Neural progenitor cell (in vitro differentiated cells): Measurements from ENCODE around the gene ORAI2. TPM values are rescaled to one million over a fixed set of nuclear protein-coding genes. Genes with fewer than 3 reads are reported as not detected.

Source experiments
- DNase-seq: peaks from one replicate; pipeline ENCODE4 v3.0.0-alpha.2; 2016; ENCODE audit warnings: low spot score
- H2AFZ ChIP-seq: fragments of 200-600 bp; sonication (generic); replicated peaks from 2 replicates; pipeline ENCODE4 v1.6.1; 2016; ENCODE audit warnings: antibody characterized with exemption
- H3F3A ChIP-seq: fragments of 200-600 bp; sonication (generic); 2 replicates; pipeline ENCODE4 v1.6.1; 2016; ENCODE audit warnings: antibody characterized with exemption, low read depth
- H3K27ac ChIP-seq: fragments of 200-600 bp; sonication (generic); 2 replicates; pipeline ENCODE4 v1.5.1; 2016; ENCODE audit warnings: mild to moderate bottlenecking
- H3K27me3 ChIP-seq: fragments of 200-600 bp; sonication (generic); 2 replicates; pipeline ENCODE4 v1.6.1; 2016; ENCODE audit warnings: mild to moderate bottlenecking, moderate library complexity
- H3K36me3 ChIP-seq: fragments of 200-600 bp; sonication (generic); 2 replicates; pipeline ENCODE4 v1.5.1; 2016
- H3K4me1 ChIP-seq: fragments of 200-600 bp; sonication (generic); 2 replicates; pipeline ENCODE4 v1.6.1; 2016; ENCODE audit warnings: mixed run types
- H3K4me2 ChIP-seq: fragments of 200-600 bp; sonication (generic); 2 replicates; pipeline ENCODE4 v1.6.1; 2016
- H3K4me3 ChIP-seq: fragments of 200-600 bp; sonication (generic); 2 replicates; pipeline ENCODE4 v1.5.1; 2016
- H3K79me2 ChIP-seq: fragments of 200-600 bp; sonication (generic); 2 replicates; pipeline ENCODE4 v1.6.1; 2016; ENCODE audit warnings: low read depth
- H3K9ac ChIP-seq: fragments of 200-600 bp; sonication (generic); 2 replicates; pipeline ENCODE4 v1.6.1; 2016
- H3K9me3 ChIP-seq: fragments of 200-600 bp; sonication (generic); 2 replicates; pipeline ENCODE4 v1.5.1; 2016; ENCODE audit warnings: low read depth
- H4K20me1 ChIP-seq: fragments of 200-600 bp; sonication (generic); 2 replicates; pipeline ENCODE4 v1.6.1; 2016; ENCODE audit warnings: low read depth
- H3K27ac Mint-ChIP-seq: 3 replicates; pipeline ENCODE4 v1.8.0; 2021; ENCODE audit warnings: mixed read lengths
- H3K27me3 Mint-ChIP-seq: 2 replicates; pipeline ENCODE4 v1.8.0; 2022; ENCODE audit warnings: low read depth, mild to moderate bottlenecking, inconsistent platforms, moderate library complexity, mixed read lengths; ENCODE audit not compliant: insufficient read depth
- H3K36me3 Mint-ChIP-seq: 3 replicates; pipeline ENCODE4 v1.8.0; 2021; ENCODE audit warnings: mixed read lengths
- H3K4me1 Mint-ChIP-seq: 3 replicates; pipeline ENCODE4 v1.8.0; 2021; ENCODE audit warnings: mixed read lengths
- H3K4me3 Mint-ChIP-seq: 3 replicates; pipeline ENCODE4 v1.8.0; 2021; ENCODE audit warnings: mild to moderate bottlenecking, moderate library complexity, mixed read lengths
- H3K9me3 Mint-ChIP-seq: 3 replicates; pipeline ENCODE4 v1.8.0; 2020; ENCODE audit warnings: mixed read lengths
- CTCF ChIP-seq: fragments of 200-600 bp; sonication (generic); IDR thresholded peaks from 2 replicates; pipeline ENCODE4 v1.5.1; 2017; ENCODE audit warnings: antibody characterized with exemption, mild to moderate bottlenecking
- EZH2 ChIP-seq: fragments of 200-600 bp; sonication (generic); IDR thresholded peaks from 2 replicates; pipeline ENCODE4 v1.6.1; 2017; ENCODE audit warnings: antibody characterized with exemption, mild to moderate bottlenecking, moderate library complexity
- EZH2phosphoT487 ChIP-seq: fragments of 200-600 bp; sonication (generic); IDR thresholded peaks from 2 replicates; pipeline ENCODE4 v1.6.1; 2017; ENCODE audit warnings: antibody characterized with exemption
- total RNA-seq: library from RNA; depleted of rRNA; stranded (reverse); fragments of >200 nt; gene quantifications from 2 replicates; pipeline ENCODE4 v1.2.3, GENCODE V29; 2015; ENCODE audit warnings: low replicate concordance

ORAI2 gene
- total RNA-seq, 1 donor from 2014 or later = 15.7 TPM

GRCh38 chr7:102466097-102466496 is 32.7 kb downstream of the ORAI2 start:
- Mint-ChIP-seq H3K27me3 (peaks cover 6% of the 10 kb centered on the region), H3K4me3 (peak overlapping the region; percentile 96), H3K4me1 (peaks cover 17% of the 10 kb centered on the region), H3K27ac (no peak overlapping the region), H3K36me3 (peaks cover 4% of the 10 kb centered on the region), H3K9me3 (no peaks in the 10 kb centered on the region)
- Histone ChIP-seq H3K4me2 (peak overlapping the region; percentile 99), H3K27ac (no peak overlapping the region), H3K36me3 (no peaks in the 10 kb centered on the region), H3K9ac (no peak overlapping the region), H3K27me3 (no peaks in the 10 kb centered on the region), H3K4me1 (no peaks in the 10 kb centered on the region), H3K4me3 (peak overlapping the region; percentile 99), H3F3A (no peaks in the 10 kb centered on the region), H4K20me1 (peaks cover 5% of the 10 kb centered on the region), H3K79me2 (peaks cover 23% of the 10 kb centered on the region), H3K9me3 (no peaks in the 10 kb centered on the region), H2AFZ (no peak overlapping the region)
- no peak for TF ChIP-seq EZH2
- no peak for TF ChIP-seq EZH2phosphoT487
- TF ChIP-seq CTCF = no peak
- DNase-seq = no peak

DNA sequence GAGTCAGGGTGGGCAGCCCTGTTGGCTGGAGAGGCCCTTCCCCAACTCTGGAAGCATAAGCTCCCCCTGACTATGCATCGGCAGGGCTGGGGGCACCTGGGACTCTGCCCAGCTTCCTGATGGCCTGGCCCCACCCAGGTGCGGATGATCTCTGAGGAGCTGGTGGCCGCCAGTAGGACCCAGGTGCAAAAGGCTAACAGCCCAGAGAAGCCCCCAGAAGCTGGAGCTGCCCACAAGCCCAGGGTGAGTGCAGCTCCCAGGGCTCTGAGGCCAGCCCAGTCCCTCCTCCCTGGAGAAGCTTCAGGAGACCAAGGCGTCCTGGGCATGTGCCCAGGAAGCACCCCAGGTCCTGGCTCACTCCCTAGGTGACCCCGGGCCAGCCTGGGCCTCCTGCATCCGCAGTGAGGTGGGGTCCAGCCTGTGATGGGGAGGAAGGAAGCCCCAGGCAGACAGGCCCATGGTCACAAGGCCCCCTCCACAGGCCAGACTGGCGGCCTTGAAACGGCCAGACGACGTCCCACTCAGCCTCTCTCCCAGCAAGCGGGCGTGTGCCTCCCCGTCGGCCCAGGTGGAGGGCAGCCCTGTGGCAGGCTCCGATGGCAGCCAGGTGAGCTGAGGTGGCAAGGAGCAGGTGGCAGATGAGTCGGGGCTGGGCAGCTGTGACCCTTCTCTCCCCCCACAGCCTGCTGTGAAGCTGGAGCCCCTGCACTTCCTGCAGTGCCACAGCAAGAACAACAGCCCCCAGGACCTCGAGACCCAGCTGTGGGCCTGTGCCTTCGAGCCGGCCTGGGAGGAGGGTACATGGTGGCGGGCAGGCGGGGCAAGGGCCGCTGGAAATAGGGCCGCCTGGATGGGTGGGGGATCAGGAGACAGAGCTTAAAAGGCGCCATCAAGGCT is 34.5 kb downstream of the ORAI2 start:
- Mint-ChIP-seq H3K27me3 (no peaks in the 10 kb centered on the region), H3K27ac (no peak overlapping the region)

GRCh38 chr7:102468478-102469350 is 35.3 kb downstream of the ORAI2 start:
- H3K4me2 ChIP-seq = no peak overlapping the region
- Mint-ChIP-seq H3K4me1 (peaks cover 18% of the 10 kb centered on the region), H3K4me3 (no peak overlapping the region), H3K27me3 (no peaks in the 10 kb centered on the region), H3K36me3 (peaks cover 8% of the 10 kb centered on the region), H3K9me3 (no peaks in the 10 kb centered on the region), H3K27ac (no peak overlapping the region)
- no peaks in the 10 kb centered on the region for H3K4me1 ChIP-seq
- H3K79me2 ChIP-seq = peaks cover 8% of the 10 kb centered on the region
- no peaks in the 10 kb centered on the region for H3K36me3 ChIP-seq
- no peaks in the 10 kb centered on the region for H3K9me3 ChIP-seq
- no peak overlapping the region for H3K9ac ChIP-seq
- TF ChIP-seq EZH2 (no peak), CTCF (no peak), EZH2phosphoT487 (no peak)
- H3K4me3 ChIP-seq = no peak overlapping the region
- no peaks in the 10 kb centered on the region for H3F3A ChIP-seq
- no peak overlapping the region for H2AFZ ChIP-seq
- H3K27me3 ChIP-seq = no peaks in the 10 kb centered on the region
- DNase-seq = no peak
- H4K20me1 ChIP-seq = peaks cover 8% of the 10 kb centered on the region
- no peak overlapping the region for H3K27ac ChIP-seq

More for the DNA sequence above, 34.5 kb downstream of the ORAI2 start:
- no peak overlapping the region for H3K4me2 ChIP-seq
- peaks cover 8% of the 10 kb centered on the region for H3K36me3 Mint-ChIP-seq
- H3K4me3 ChIP-seq = no peak overlapping the region
- H3K9ac ChIP-seq = no peak overlapping the region
- DNase-seq = no peak
- peaks cover 15% of the 10 kb centered on the region for H3K79me2 ChIP-seq
- H3K4me1 Mint-ChIP-seq = peaks cover 20% of the 10 kb centered on the region
- TF ChIP-seq EZH2 (no peak), CTCF (no peak), EZH2phosphoT487 (no peak)
- no peaks in the 10 kb centered on the region for H3K27me3 ChIP-seq
- H2AFZ ChIP-seq = no peak overlapping the region
- no peak overlapping the region for H3K27ac ChIP-seq
- no peaks in the 10 kb centered on the region for H3K4me1 ChIP-seq
- no peaks in the 10 kb centered on the region for H3K36me3 ChIP-seq
- no peaks in the 10 kb centered on the region for H3K9me3 Mint-ChIP-seq
- no peaks in the 10 kb centered on the region for H3F3A ChIP-seq
- H3K9me3 ChIP-seq = no peaks in the 10 kb centered on the region
- no peak overlapping the region for H3K4me3 Mint-ChIP-seq
- peaks cover 5% of the 10 kb centered on the region for H4K20me1 ChIP-seq
